Right lobe of liver (tissue), 6 donors: ENCODE measurements around the gene PDE10A. TPM values are rescaled to one million over a fixed set of nuclear protein-coding genes. Genes with fewer than 3 reads are reported as not detected.

ENCODE experiments used
- ATAC-seq, 4 donors: fragments of 200-7000 bp; cut with Tn5 transposase; one replicate each; pipeline ENCODE4 v1.9.1; 2020; ENCODE audit warnings: mild to moderate bottlenecking in 4 of 4, moderate library complexity in 4 of 4
- DNase-seq, 3 donors: peaks; one replicate each; pipeline ENCODE4 v3.0.0-alpha.2; 2020
- H3K27ac ChIP-seq, 3 donors: fragments of 200-600 bp; one replicate each; pipeline ENCODE4 v1.8.0; 2022
- H3K27me3 ChIP-seq, 2 donors: fragments of 200-600 bp; one replicate each; pipeline ENCODE4 v1.8.0; 2022
- H3K36me3 ChIP-seq, 4 donors: fragments of 200-600 bp; sonication (generic) in 1 of 4; one replicate each; pipeline versions ENCODE4 v1.5.1 to v1.8.0; 2017 to 2022; ENCODE audit warnings: control low read depth in 1 of 4
- H3K4me1 ChIP-seq, 4 donors: fragments of 200-600 bp; sonication (generic) in 1 of 4; one replicate each; pipeline versions ENCODE4 v1.5.1 to v1.8.0; 2017 to 2022; ENCODE audit warnings: control low read depth in 1 of 4
- H3K4me3 ChIP-seq, 3 donors: fragments of 200-600 bp; one replicate each; pipeline ENCODE4 v1.8.0; 2022
- H3K9me3 ChIP-seq, 4 donors: fragments of 200-600 bp; sonication (generic) in 1 of 4; one replicate each; pipeline versions ENCODE4 v1.5.1 to v1.8.0; 2017 to 2022; ENCODE audit warnings: control low read depth in 1 of 4
- POLR2A ChIP-seq: fragments of 450-650 bp; IDR thresholded peaks from one replicate; pipeline ENCODE4 v1.6.1; 2017; ENCODE audit warnings: antibody characterized with exemption, mild to moderate bottlenecking
- WGBS: methylation state at CpG from one replicate; pipeline ENCODE4 v1.1.6; 2018; ENCODE audit warnings: low coverage, low lambda C conversion rate; ENCODE audit not compliant: insufficient coverage; ENCODE audit errors: missing lambda C conversion rate; 5-methylcytosine and 5-hydroxymethylcytosine counted together
- intact Hi-C, 2 donors: fragments of 100-400 bp; cut with DNase I; formaldehyde crosslinking; loops; one replicate each; pipeline versions ENCODE4 v1.11.2 to v1.14.1; 2022
- total RNA-seq, 6 experiments: library from RNA; depleted of rRNA in 2 of 6; stranded (reverse); fragments of >200 nt in 2 of 6; fragmentation: NEBNext Ultra II Directional in 3 of 6; extraction: Animal tissue kit (Norgen Biotek cat#: 25700) in 3 of 6; gene quantifications; one replicate each; pipeline versions ENCODE4 v1.1.0 to v1.2.4, GENCODE V29; 2016 to 2023
- TF ChIP-seq, protein P1 (sequence below), 4 donors: fragments of 200-600 bp in 3 of 4; fragments of 450-650 bp in 1 of 4; IDR thresholded peaks; one replicate each; pipeline versions ENCODE4 v1.5.1 to v1.8.0; 2016 to 2022; ENCODE audit warnings: antibody characterized with exemption in 4 of 4, mild to moderate bottlenecking in 2 of 4
- donor health status: DM: no; HTN: yes; CAD: no.
- donor health status: DM: no; HTN: no; CAD: no.
- donor health status: DM: no; HTN: no; CAD: no.
- donor health status: DM: no; HTN: yes; CAD: no.
- donor health status: DM: no; HTN: yes; CAD: no.

The PDE10A gene
- total RNA-seq, 6 experiments from 2014 or later = 0.48 to 1.5 (median 0.65) TPM

DNA sequence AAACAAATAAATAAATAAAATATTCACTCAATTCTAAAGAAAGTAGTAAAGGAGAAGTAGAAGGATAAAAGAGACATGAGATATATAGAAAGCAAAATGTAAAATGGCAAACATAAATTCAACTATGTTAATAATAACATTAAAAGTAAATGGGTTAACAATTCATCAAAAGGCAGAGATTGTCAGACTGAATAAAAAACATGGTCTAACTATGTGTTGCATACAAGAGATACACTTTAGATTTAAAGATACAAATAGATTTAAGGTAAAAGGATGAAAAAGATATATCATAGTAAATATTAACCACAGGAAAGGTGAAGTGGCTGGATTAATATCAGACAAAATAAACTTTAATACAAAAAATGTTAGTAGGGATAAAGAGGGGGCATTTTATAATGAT, 35.8 kb upstream of the PDE10A start:
- Histone ChIP-seq H3K9me3 (no peaks in the 10 kb centered on the region), H3K4me3 (no peak overlapping the region), H3K27ac (no peak overlapping the region), H3K27me3 (no peaks in the 10 kb centered on the region), H3K4me1 (no peaks in the 10 kb centered on the region), H3K36me3 (no peaks in the 10 kb centered on the region)
- intact Hi-C loops = no loop called here
- no peak for DNase-seq
- TF ChIP-seq, protein P1, sequence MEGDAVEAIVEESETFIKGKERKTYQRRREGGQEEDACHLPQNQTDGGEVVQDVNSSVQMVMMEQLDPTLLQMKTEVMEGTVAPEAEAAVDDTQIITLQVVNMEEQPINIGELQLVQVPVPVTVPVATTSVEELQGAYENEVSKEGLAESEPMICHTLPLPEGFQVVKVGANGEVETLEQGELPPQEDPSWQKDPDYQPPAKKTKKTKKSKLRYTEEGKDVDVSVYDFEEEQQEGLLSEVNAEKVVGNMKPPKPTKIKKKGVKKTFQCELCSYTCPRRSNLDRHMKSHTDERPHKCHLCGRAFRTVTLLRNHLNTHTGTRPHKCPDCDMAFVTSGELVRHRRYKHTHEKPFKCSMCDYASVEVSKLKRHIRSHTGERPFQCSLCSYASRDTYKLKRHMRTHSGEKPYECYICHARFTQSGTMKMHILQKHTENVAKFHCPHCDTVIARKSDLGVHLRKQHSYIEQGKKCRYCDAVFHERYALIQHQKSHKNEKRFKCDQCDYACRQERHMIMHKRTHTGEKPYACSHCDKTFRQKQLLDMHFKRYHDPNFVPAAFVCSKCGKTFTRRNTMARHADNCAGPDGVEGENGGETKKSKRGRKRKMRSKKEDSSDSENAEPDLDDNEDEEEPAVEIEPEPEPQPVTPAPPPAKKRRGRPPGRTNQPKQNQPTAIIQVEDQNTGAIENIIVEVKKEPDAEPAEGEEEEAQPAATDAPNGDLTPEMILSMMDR (IDR thresholded peaks at IDR 0.05) = no peak
- no peak for TF ChIP-seq POLR2A
- no peak for ATAC-seq

GRCh38 chr6:165697171-165697570, 34.1 kb upstream of the PDE10A start:
- 8% methylated on average over 1 of the region's 1 CpG for WGBS
- ATAC-seq (no peak), DNase-seq (no peak)
- intact Hi-C loops = no loop called here
- Histone ChIP-seq H3K4me1 (no peaks in the 10 kb centered on the region), H3K27me3 (no peaks in the 10 kb centered on the region), H3K4me3 (no peak overlapping the region), H3K9me3 (no peaks in the 10 kb centered on the region), H3K27ac (no peak overlapping the region), H3K36me3 (no peaks in the 10 kb centered on the region)
- TF ChIP-seq POLR2A = no peak
- TF ChIP-seq, protein P1 (IDR thresholded peaks at IDR 0.05) = no peak

- Histone ChIP-seq H3K27ac (no peak overlapping the region), H3K9me3 (no peaks in the 10 kb centered on the region), H3K36me3 (no peaks in the 10 kb centered on the region), H3K27me3 (no peaks in the 10 kb centered on the region), H3K4me3 (no peak overlapping the region), H3K4me1 (no peaks in the 10 kb centered on the region)
- TF ChIP-seq, protein P1 (IDR thresholded peaks at IDR 0.05) = no peak
- no peak for TF ChIP-seq POLR2A
- WGBS = 62% methylated on average over 7 of the region's 8 CpGs
- ATAC-seq (no peak), DNase-seq (no peak)
- intact Hi-C loops = no loop called here
Observed at GRCh38 chr6:165695722-165696515, 32.9 kb upstream of the PDE10A start.

DNA sequence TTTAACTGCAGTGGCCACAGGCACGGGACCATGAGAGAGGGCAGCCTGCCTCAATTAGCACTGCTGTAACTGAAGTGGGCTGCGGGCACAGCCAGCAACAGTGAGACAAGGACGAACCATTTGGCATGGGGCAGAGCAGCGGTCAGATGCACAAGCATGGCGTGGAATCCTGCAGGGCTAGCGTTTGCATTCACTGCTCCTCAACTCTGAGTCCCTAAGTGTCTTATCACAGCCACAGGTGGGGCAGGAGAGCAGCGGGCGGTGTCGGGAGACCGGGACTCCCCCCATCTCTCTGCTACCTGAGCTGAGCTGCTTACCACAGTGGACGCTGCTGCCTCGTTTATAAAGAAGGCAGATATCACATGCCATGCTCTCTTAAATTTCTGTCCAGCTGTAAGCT, 31.3 kb upstream of the PDE10A start:
- 59% methylated on average over 8 of the region's 12 CpGs for WGBS
- TF ChIP-seq POLR2A = no peak
- TF ChIP-seq, protein P1 (IDR thresholded peaks at IDR 0.05) = no peak
- Histone ChIP-seq H3K9me3 (no peaks in the 10 kb centered on the region), H3K4me3 (no peak overlapping the region), H3K27ac (no peak overlapping the region), H3K36me3 (no peaks in the 10 kb centered on the region), H3K4me1 (no peaks in the 10 kb centered on the region), H3K27me3 (no peaks in the 10 kb centered on the region)
- DNase-seq (no peak), ATAC-seq (no peak)
- intact Hi-C loops = no loop called here
